Ishikawa (cell line): ENCODE results near the gene TOP1.

Source experiments
- EGR1 ChIP-seq: IDR thresholded peaks from 2 replicates; pipeline ENCODE4 v1.6.1; 2012
- EP300 ChIP-seq: IDR thresholded peaks from 2 replicates; pipeline ENCODE4 v1.6.1; 2012; ENCODE audit warnings: borderline replicate concordance
- FOXM1 ChIP-seq: IDR thresholded peaks from 2 replicates; pipeline ENCODE4 v1.6.1; 2012; ENCODE audit warnings: low read depth, borderline replicate concordance
- RAD21 ChIP-seq: IDR thresholded peaks from 2 replicates; pipeline ENCODE4 v1.6.1; 2012; ENCODE audit warnings: low read depth
- TAF1 ChIP-seq: IDR thresholded peaks from 2 replicates; pipeline ENCODE4 v1.6.1; 2012; ENCODE audit warnings: low read depth, mild to moderate bottlenecking
- TEAD4 ChIP-seq: IDR thresholded peaks from 2 replicates; pipeline ENCODE4 v1.6.1; 2012
- ZBTB7A ChIP-seq: IDR thresholded peaks from 2 replicates; pipeline ENCODE4 v1.6.1; 2012; ENCODE audit warnings: low read depth
- TF ChIP-seq, protein P1 (sequence below): IDR thresholded peaks from 2 replicates; pipeline ENCODE4 v1.6.1; 2012; ENCODE audit warnings: low read depth, mild to moderate bottlenecking

DNA sequence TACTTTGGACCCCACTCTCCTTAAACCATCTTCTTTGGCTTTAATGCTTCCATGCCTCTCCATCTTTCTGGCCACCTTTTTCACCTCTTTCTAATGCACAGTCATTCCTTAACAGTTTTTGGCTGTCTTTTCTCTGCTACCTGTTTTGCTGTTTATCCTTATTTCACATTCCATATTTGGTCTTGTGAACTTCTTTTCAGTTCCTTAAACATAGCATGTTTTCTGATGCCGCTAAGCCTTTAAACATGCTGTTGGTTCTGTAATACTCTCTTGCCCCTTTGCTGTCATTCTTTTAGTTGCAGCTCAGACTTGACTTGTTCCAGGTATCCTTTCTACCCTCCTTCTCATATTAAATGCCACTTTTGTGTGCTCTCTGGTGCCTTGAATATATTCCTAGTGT, 35.8 kb downstream of the TOP1 start:
- TF ChIP-seq RAD21: no peak
- TF ChIP-seq, protein P1, sequence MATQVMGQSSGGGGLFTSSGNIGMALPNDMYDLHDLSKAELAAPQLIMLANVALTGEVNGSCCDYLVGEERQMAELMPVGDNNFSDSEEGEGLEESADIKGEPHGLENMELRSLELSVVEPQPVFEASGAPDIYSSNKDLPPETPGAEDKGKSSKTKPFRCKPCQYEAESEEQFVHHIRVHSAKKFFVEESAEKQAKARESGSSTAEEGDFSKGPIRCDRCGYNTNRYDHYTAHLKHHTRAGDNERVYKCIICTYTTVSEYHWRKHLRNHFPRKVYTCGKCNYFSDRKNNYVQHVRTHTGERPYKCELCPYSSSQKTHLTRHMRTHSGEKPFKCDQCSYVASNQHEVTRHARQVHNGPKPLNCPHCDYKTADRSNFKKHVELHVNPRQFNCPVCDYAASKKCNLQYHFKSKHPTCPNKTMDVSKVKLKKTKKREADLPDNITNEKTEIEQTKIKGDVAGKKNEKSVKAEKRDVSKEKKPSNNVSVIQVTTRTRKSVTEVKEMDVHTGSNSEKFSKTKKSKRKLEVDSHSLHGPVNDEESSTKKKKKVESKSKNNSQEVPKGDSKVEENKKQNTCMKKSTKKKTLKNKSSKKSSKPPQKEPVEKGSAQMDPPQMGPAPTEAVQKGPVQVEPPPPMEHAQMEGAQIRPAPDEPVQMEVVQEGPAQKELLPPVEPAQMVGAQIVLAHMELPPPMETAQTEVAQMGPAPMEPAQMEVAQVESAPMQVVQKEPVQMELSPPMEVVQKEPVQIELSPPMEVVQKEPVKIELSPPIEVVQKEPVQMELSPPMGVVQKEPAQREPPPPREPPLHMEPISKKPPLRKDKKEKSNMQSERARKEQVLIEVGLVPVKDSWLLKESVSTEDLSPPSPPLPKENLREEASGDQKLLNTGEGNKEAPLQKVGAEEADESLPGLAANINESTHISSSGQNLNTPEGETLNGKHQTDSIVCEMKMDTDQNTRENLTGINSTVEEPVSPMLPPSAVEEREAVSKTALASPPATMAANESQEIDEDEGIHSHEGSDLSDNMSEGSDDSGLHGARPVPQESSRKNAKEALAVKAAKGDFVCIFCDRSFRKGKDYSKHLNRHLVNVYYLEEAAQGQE: no peak
- TF ChIP-seq ZBTB7A: no peak
- TF ChIP-seq EGR1: no peak
- TF ChIP-seq EP300: no peak
- TF ChIP-seq TEAD4: no peak
- TF ChIP-seq FOXM1: no peak
- TF ChIP-seq TAF1: no peak
